ENCODE data around the gene XAGE3.
"Not testable (repeated sequence)": the region's sequence is repeated elsewhere in the genome, so short reads cannot be mapped to it uniquely, and the experiment has no call there.

The XAGE3 gene, protein sequence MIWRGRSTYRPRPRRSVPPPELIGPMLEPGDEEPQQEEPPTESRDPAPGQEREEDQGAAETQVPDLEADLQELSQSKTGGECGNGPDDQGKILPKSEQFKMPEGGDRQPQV

DNA sequence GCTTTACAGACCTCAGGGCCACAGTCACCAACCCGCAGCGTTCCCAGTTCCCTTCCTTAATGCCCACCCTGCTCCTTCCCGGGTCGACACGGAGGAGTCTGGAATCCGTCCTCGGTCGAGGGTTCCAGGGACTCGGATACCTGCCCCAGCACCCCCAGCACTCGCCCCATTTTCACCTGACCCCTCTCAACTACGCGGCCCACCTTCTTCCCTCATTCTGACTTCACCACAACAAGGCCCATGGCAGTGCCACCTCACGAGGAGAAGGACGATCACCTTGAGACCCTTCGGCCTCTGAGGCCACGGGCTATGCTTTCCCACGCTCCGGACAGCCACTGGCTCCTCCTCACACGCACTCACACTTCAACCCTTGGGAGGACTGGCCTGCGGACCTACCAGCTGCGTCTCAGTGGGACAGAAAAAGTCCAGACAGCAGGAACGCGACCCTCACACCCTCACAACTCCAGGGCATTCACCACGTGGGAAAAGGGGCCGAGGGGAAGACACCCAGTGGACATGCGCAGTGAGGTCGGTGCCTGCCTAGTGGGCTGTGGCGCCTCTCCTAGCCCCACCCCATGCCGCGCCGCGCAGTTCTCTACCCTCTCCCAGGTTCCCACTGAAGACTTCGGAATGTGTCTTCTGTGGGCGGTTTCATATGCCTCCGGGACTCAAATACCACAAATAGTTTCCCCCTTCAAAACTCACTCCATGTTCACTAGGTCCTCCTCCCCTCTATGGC lies at the start of gene XAGE3:
Gene XAGE3 (minus strand): TSS at position 474 of the 739 bp plus-strand sequence. CDS start 950 bp downstream, outside the sequence.
- no peak for DNase-seq (ENCODE audit: low read depth)

- DNase-seq (ENCODE audit: low read depth): not testable (repeated sequence)
These were observed 46.8 kb upstream of the XAGE3 start for GRCh38 chrX:52914704-52915103.

GRCh38 chrX:52913681-52914080 lies 45.8 kb upstream of the XAGE3 start:
- not testable (repeated sequence) for DNase-seq (ENCODE audit: low read depth)

DNA sequence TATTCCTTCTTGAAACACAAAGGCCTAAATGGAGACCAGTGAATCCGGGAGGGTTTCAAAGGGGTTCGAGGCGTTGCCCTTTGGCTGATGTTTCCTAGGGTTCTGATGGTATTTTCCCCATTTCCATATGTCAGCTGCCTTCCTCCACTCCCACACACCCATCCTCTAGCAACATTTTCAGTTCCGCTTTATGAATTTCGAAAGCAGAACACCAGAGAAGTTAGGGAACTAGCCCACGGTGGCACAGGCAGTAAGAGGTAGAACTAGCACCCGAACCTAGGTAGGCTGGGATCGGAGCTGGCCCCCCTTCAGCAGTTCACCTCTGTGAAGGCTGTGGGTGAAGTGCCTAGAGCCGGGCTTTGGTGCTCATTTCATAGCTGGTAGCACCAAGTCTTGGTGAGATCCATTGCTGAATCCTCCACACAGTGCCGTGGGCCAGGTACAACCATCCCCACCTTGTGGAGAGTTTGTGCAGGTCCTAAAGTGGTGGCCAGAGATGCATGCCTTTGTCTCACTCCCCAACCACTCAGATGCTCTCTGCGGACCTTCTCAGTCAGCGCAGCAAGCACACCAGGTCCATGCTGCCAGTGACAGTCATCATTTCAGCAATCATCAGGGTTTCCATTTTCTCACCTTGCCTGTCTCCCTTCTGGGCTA lies 41.6 kb upstream of the XAGE3 start:
- not testable (repeated sequence) for DNase-seq (ENCODE audit: low read depth)

GRCh38 chrX:52907900-52908299 lies 40.0 kb upstream of the XAGE3 start:
- not testable (repeated sequence) for DNase-seq (ENCODE audit: low read depth)

DNA sequence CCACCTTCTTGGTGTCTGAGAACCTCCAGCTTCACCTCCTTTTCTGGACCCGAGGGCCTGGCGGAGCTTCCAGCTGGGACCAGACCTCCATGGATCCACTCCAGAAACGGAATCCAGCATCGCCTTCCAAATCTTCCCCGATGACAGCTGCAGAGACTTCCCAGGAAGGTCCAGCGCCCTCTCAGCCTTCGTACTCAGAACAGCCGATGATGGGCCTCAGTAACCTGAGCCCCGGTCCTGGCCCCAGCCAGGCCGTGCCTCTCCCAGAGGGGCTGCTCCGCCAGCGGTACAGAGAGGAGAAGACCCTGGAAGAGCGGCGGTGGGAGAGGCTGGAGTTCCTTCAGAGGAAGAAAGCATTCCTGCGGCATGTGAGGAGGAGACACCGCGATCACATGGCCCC lies 39.3 kb upstream of the XAGE3 start:
- DNase-seq (ENCODE audit: low read depth): not testable (repeated sequence)

GRCh38 chrX:52906072-52906471 lies 38.2 kb upstream of the XAGE3 start:
- not testable (repeated sequence) for DNase-seq (ENCODE audit: low read depth)

DNA sequence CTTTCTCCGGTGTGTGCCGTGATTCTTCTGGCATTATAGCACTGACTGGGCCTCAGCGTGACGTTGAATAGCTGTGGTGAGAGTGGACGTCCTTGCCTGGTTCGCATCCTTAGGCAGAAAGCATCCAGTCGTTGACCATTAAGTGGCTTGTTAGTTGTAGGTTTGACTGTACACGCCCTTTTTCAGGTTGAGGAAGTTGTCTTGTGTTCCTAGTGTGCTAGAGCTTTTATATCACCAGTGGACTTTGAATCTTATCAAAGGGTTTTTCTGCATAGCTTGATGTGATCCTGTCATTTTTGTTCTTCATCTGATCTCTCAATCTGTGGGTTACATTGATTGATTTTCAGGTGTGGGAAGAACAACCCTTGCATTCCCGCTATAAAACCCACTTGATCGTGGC lies 37.6 kb upstream of the XAGE3 start:
- not testable (repeated sequence) for DNase-seq (ENCODE audit: low read depth)

DNA sequence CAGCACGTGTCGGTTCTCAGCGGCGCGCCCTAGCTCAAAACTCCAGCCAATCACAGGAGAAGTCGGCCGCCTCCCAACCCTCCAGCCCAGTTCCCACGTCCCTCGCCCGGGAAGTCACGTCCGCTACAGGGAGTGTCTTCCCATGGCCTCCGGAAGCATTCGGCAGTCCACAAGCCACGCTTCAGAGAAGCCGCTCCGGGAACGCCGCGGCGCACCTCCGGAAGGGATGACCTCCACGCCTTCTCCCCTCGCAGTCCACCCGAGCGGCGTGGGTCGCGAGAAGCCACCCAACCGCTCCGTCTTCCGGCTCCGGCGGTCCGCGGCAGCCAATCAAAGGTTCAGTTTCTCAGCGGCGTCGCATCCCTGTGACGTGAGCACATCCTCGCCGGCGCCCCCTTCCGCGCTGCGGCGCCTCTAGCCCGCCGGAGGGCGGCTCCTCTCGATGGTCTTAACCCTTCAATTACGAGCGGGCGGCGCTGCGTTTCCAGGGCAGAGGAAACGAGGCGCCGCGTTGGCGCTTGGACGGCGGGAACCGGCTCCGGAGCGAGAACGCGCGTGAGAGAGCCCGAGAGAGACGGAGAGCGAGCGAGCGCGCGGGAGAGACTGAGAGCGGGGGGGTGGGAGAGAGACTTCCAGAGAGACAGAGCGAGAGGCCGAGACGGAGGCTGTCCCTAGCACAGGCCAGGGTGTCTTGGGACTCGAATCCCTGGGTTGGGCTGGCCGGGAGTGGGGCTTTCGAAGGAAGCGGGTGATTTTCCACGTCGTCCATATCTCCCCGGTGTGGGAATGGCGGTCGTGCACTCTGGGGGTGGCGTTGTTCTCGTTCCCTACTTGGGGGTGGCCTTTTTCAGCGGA lies 29.2 kb upstream of the XAGE3 start, which contains the start of gene FAM156B:
Gene FAM156B (plus strand): TSS at position 476 of the 855 bp plus-strand sequence. CDS start 9,896 bp downstream, outside the sequence.
- DNase-seq (ENCODE audit: low read depth): not testable (repeated sequence)

DNA sequence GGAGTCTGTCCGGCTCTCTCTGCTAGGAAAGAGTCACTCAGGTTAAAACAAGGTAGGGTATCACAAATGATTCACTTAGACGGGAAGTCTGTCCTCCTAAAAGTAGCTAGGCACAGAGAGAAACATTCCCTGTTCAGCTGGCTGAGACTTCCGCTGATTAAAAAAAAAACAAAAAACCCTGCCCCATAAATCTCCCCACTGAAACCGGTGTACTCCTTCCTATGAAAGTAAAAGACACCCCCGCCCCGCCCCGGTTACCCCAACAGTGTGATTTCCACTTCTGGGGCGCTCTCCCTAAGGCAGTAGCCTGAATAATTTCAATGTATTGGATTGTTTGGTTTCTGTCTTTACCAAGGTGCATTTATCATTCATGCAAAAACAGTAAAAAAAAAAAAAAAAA lies 28.6 kb upstream of the XAGE3 start:
- DNase-seq (ENCODE audit: low read depth): not testable (repeated sequence)

GRCh38 chrX:52888090-52888489 lies 20.2 kb upstream of the XAGE3 start:
- not testable (repeated sequence) for DNase-seq (ENCODE audit: low read depth)

DNA sequence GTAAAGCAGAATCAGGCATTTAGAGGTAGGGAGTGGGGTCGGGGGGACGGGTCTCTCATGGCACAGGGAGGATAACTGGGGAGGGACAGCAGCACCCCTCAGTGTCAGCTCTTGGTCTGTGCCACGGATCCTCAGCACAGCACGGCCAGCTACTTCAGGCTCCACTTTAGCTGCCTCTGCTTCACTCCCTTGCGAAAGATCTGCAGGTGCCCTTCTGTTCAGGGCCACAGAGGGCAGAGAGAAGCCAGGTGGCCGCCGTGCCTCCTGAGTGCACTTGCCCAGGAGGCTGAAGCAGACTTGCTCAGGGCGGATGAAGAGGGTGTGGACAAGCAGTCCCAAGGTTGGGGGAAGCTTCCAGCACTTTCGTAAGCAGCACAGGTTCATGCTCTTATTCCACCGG lies 19.6 kb upstream of the XAGE3 start:
- DNase-seq (ENCODE audit: low read depth): not testable (repeated sequence)

DNA sequence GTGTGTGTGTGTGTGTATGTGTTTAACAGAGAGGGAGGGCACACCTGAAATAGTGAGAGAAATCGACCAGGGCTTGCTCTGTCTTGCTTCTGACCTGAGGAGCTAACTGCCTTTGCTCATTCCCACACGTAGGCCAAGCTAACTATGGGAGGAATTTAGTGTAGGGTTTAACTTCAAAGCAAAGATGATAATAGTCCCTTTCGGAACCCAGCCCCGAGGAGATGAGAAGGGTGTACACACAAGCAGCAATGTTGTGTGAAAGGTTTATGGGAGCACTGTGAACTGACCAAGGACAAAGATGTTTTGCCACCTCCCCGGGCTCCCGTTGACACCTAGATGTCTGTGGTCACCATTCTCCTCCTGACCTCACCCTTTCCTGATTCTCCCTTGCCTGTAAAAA lies 8.5 kb upstream of the XAGE3 start:
- not testable (repeated sequence) for DNase-seq (ENCODE audit: low read depth)

DNA sequence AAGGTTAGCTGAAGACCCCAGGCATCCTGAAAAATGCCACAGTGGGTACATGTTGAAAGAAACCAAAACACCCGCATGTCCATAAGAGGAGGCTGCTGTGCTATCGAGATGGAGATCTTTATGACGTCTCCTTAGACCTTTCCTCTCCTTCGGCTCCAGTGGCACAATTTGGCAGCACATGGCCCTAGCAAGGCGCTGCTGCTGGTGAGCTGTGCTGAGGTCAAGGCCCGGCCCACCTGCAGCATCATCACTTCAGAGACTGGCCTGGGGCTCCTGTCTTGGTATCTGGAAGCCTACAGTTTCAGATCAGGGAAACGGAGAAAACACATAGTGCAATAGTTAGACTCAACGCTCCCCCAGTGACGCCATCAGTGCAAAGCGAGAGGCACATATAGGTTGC lies 7.6 kb upstream of the XAGE3 start:
- DNase-seq (ENCODE audit: low read depth): not testable (repeated sequence)

DNA sequence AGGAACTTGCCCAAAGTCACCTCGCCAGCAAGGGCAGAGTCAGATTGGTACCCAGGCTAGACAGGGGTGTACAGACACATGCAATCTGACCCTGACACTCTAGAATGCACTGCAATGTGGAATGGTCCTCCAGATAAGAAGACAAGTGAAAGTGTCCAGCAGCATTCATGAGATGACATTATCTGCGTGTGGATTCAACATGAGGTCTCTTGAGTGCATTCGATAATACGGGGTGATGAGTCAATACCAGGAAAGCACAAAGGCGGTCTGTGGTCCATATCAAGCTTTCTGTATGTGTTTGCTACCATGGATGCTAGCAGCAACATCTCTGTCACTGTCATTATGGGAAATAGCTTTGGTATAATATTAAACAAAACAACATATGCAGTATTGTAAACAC lies 6.8 kb upstream of the XAGE3 start:
- DNase-seq (ENCODE audit: low read depth): no peak

- DNase-seq (ENCODE audit: low read depth): not testable (repeated sequence)
These were observed 5.9 kb upstream of the XAGE3 start for GRCh38 chrX:52873825-52874224.

GRCh38 chrX:52870046-52870445 lies 2.2 kb upstream of the XAGE3 start:
- DNase-seq (ENCODE audit: low read depth): no peak

DNA sequence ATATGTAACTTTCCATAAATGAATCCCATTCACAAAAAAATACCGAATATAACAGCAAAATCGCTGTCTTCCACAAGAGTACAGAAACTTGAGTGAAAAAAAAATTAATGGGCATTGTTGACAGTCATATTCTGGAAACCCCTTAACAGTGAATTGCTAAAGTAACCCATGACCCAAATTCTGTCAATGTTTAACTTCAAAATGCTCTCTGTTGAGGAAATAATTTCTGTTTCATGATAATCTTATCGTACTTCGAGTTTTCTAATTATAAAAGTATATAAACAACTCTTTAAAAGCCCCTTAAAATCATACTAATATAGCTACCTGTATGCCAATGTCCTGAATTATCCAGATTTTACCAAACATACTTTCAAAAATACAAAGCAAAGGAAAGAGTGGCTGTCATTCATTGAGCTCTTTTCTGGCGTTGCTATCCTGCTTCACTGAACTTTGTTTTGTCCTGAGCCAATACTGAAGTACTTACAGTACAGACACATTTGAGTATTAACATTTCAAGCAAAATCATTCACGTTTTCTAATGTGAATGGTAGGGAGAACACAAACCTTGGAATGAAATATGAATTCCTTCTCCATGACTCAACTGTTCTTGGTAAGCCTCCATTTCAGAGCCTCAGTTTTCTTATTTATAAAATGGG lies 2.4 kb downstream of the XAGE3 start:
- DNase-seq (ENCODE audit: low read depth): no peak

- not testable (repeated sequence) for DNase-seq (ENCODE audit: low read depth)
These were observed 10.8 kb downstream of the XAGE3 start for GRCh38 chrX:52856991-52857525.

GRCh38 chrX:52852110-52852860 lies 15.6 kb downstream of the XAGE3 start:
- no peak for DNase-seq (ENCODE audit: low read depth)

Measured in stimulated activated CD4-positive, alpha-beta T cell treated with anti-CD3 and anti-CD28 coated beads, Interleukin-2, amount 100 ng/mL, for 4 hours (primary cell).